NOMO-1 (cell line): ENCODE data around the gene RBBP6.
"Not testable (repeated sequence)": the region's sequence is repeated elsewhere in the genome, so short reads cannot be mapped to it uniquely, and the experiment has no call there.

Experiments used
- DNase-seq, 2 experiments: peaks; one replicate each; lab custom pipeline; 2025; ENCODE audit not compliant: unreplicated experiment in 2 of 2; lab: John Stamatoyannopoulos, UW

Gene RBBP6, protein sequence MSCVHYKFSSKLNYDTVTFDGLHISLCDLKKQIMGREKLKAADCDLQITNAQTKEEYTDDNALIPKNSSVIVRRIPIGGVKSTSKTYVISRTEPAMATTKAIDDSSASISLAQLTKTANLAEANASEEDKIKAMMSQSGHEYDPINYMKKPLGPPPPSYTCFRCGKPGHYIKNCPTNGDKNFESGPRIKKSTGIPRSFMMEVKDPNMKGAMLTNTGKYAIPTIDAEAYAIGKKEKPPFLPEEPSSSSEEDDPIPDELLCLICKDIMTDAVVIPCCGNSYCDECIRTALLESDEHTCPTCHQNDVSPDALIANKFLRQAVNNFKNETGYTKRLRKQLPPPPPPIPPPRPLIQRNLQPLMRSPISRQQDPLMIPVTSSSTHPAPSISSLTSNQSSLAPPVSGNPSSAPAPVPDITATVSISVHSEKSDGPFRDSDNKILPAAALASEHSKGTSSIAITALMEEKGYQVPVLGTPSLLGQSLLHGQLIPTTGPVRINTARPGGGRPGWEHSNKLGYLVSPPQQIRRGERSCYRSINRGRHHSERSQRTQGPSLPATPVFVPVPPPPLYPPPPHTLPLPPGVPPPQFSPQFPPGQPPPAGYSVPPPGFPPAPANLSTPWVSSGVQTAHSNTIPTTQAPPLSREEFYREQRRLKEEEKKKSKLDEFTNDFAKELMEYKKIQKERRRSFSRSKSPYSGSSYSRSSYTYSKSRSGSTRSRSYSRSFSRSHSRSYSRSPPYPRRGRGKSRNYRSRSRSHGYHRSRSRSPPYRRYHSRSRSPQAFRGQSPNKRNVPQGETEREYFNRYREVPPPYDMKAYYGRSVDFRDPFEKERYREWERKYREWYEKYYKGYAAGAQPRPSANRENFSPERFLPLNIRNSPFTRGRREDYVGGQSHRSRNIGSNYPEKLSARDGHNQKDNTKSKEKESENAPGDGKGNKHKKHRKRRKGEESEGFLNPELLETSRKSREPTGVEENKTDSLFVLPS (N-terminal part only)

DNA sequence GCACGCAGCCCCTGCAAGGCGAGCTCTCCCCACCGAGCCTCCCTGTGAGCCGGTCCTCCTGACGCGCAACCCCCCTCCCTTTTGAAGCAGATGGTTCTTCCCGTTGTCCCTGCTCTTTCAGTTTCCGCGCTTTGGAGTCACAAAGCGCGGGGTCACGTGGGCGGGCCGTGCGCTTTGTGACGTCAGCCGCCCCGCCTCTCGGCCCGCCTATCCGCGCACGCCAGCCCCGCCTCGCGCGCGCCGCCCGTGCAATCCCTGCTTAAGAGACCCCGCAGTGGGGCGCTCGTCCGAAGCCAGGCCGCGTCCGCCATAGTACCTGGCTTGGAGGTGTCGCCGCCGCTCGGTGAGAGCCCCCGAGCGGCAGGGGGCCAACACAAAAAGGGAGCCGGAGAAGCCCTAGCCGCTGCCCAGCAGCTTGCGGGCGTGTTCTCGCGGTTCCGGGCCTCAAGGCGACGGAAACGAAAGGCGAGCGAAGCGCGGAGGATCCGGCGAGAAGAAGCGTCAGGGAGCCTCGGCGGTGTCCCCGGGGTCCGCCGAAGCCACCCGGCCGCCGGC is at the start of gene RBBP6:
Gene RBBP6 (plus strand): TSS at position 272 of the 555 bp plus-strand sequence. CDS start 1,061 bp downstream, outside the sequence.
- peak; percentile 90 to 94 for DNase-seq

DNA sequence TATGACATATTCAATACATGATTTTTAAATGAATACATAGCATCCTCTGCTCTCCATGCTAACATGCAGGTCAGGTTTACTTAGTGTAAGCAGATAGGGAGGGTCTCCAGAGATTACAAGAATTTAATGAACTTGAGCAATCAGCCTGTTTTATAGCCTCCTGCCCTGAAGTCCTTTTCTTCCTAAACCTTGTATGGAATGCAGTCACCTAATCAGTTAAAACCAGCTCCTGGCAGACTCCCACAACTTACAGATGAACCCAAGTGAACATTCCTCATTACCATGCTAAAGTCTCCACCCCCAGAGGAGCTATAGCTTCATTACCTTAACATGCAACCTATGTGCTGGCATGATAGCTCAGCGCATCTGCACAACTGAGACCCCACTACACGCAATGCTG is 48.5 kb upstream of the RBBP6 start:
- DNase-seq, result no peak

DNA sequence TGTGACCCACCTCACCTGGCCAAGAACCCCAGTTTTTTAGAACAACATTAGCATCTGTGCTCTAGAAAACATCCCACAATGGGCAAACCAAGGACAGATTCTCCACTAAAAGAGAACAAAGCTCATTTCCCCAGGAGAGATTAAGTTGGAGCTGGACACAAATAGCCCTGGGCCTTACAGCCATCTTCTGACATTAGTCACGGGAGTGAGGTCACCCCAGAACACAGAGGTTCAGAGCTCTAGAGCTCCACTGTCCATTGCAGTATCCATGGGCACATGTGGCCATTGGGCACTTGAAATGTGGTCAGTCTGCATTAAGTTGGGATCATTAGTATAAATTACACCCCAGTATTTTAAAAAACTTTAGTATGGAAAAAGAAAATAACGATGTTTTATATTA is 47.6 kb upstream of the RBBP6 start:
- no peak for DNase-seq

DNA sequence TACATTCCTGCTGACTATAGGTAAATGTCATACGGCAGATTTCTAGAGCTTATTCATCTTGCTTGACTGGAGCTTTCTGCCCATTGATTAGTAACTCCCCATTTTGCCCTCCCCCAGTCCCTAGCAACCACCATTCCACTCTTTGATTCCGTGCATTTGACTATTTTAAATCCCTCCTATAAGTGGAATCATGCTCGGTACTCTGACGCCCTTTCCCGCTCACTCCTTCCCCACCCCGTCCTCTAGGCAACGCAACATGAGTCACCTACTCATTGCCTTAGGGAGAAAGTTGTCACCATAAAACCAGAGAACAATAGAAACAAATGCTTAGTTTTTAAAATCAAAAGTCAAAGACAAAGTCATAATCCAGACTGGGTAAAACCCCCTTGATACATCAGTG is 45.5 kb upstream of the RBBP6 start:
- no peak for DNase-seq

DNA sequence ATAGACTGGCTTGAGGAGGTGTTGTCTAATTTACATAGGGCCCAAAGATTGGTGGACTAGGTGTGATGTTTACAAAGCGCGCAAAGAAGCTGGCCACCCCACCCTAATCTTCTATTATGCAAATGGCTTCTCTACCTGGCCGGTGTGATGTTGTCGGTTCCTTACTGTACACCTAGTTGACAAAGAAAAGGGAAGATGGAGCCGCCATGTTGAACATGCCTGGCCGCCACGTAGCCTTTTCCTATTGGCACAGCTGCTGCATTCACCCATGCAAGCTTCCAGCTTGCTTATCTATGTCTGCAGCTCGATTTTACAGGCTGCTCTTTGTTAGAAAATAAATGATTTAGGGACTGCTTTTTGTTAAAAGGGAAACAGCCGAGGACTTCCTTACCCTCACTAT is 44.2 kb upstream of the RBBP6 start:
- not testable (repeated sequence) for DNase-seq

DNA sequence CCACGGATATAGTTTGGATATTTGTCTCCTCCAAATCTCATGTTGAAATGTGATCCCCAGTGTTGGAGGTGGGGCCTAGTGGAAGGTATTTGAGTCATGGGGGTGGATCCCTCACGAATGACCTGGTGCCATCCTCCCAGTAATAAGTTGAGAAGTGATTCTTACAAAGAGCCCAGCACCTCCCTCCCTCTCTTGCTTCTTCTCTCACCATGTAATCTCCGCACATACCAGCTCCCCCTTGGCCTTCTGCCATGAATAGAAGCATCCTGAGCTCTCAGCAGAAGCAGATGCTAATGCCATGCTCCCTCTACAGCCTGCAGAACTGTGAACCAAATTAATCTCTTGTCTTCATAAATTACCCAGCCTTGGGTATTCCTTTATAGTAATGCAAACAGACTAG is 41.9 kb upstream of the RBBP6 start:
- DNase-seq, result no peak

DNA sequence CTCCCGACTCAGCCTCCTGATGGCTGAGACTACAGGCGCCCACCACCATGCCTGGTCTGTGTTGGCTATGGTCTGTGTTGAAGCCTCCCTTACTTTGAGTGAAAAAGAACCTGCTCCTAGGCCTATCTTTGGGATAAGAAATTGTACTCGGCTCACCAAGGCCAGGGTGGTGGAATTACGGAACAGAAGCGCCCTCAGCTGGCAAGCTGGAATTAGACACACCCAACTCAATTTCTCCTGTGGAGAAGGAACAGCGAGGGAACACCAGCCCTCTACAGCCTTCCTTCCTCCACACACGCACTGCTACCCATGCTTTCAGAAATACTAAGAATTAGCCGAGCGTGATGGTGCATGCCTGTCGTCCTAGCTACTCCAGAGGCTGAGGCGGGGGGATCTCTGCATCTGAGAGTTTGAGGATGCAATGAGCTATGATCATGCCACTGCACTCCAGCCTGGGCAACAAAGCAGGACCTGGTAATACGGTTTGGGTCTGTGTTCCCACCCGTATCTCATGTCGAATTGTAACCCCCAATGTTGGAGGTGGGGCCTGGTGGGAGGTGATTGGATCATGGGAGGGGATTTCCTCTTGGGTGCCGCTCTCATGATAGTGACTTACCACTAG is 40.1 kb upstream of the RBBP6 start:
- DNase-seq, result peak; percentile 6 to 22

DNA sequence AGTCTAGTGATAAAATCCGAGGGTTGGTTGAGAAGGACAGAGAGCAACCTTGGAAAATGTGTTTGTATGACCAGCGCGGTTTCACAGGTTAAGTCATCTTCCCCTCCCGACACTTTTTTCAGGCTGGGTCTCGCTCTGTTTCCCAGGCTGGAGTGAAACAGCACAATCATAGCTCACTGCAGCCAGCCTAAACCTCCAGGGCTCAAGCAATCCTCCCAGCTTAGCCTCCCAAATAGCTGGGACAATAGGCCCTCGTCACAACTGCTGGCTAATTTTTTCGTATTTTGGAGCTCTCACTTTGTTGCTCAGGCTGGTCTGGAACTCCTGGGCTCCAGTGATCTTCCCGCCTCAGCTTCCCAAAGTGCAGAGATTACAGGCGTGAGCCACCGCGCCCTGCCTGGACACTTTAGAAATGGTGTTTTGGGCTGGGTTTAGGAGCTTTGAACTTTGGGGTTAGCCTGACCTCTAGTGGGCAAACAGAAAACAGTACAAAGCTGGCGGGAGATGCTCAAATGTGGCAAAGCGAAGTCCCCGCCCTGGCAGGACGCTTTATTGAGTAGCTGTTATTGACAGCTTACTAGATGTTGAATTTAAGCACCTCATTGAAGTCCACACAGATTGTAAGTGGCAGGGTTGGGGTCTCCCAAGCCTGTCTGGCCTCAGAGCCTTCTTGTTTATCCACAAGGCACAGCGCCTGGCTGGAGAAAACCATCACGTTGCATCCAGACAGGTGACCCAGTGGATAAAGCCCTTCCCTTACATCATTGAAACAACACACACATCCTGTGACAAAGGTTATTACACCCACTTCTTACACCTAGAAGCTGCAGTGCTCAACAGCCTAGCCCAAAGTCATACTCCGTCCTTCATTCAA is 34.7 kb upstream of the RBBP6 start:
- peak; percentile 43 to 52 for DNase-seq

DNA sequence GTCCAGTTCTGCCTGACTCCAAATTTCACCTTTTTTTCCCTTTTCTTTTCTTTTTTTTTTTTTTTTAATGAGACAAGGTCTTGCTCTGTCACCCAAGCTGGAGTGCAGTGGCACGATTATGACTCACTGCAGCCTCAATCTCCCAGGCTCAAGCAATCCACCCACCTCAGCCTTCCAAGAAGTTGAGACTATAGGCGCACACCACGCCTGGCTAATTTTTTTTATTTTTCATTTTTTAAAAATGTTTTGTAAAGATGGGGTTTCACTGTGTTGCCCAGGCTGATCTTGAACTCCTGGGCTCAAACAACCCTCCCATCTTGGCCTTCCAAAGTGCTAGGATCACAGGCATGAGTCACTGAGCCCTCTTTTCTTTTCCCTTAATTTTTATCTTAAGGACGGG is 33.4 kb upstream of the RBBP6 start:
- DNase-seq, result no peak

DNA sequence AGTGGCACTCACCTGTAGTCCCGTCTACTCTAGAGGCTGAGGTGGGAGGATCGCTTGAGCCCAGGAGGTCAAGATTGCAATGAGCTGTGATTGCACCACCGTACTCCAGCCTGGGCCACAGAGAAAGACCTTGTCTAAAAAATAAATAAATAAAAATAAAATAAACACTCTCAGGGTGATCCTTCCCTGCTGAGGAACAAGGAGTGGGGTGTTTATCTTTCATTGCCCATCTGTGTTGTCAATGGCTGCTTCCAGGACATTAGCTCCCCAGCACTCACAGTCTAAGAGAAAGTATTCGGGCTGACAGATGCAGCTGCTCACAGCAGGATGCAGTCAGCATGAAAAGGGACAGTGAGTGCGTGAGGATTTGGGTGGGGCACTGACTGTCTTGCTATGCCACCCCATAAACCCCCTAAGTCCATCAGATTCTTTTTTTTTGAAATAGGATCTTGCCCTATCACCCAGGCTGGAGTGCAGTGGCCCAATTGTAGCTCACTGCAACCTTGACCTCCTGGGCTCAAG is 31.3 kb upstream of the RBBP6 start:
- no peak for DNase-seq

DNA sequence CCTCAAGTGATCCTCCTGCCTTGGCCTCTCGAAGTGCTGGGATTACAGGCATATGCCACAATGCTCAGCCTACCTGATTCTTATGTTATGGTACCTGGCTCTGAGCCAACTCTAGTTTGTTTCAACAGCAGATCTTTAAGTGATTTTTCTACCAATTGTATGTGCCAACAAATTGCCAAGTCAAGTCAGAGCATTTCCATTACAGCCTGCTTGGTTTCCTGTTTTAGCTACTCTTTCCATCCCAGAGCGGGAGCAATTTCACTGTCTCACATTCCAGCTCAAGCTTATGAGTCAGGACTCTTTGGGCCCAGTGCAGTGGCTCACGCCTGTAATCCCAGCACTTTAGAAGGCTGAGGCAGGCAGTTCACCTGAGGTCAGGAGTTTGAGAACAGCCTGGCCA is 30.8 kb upstream of the RBBP6 start:
- no peak for DNase-seq

DNA sequence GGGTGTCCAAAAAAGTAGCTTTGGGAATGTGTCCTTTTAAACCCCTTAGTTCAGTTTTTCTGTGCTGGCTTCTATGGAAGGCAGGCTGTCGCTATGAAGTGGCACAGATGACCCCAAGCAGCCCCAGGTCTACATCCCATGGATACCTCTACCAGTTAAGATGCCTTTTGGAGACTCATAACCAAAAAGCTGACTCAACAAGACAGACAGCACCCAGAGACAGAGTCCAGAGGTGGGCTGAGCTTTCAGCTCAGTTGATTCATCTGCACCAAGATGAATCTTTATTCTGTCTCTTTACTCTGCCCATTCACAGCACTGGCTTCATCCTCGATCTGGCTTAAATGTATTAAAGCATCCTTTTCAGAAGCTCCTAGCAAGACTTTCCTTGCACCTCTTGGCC is 29.8 kb upstream of the RBBP6 start:
- DNase-seq, result no peak

DNA sequence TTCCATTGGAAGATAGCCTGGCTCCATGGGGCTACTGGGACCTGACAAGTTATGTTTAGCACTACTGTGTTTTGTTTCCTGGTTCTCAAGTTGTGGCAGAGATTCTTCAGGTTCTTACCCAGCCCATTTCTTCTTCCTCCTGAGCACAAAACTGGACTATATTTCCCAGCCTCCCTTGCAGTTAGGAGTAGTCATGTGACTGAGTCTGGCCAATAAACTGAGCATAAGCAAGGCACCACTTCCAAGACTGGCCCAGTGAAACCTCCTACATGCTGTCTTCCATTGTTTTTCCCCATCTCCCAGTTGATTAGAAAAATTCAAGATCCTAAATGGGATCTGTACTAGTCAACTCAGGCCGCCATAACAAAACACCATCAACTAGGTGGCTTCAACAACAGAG is 28.2 kb upstream of the RBBP6 start:
- DNase-seq, result no peak

DNA sequence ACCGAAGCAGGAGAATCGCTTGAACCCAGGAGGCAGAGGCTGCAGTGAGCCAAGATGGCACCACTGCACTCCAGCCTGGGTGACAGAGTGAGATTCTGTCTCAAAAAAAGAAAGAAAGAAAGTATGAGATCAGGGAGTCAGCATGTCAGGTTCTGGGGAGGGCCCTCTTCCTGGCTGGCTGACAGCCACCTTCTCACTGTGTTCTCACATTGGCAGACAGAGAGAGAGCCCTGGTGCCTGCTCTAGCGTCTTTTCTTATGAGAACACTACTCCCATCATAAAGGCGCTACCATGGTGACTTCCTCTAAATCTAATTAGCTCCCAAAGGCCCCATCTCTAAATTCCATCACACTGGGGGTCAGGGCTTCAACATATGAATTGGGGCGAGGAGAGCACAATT is 27.6 kb upstream of the RBBP6 start:
- no peak for DNase-seq

DNA sequence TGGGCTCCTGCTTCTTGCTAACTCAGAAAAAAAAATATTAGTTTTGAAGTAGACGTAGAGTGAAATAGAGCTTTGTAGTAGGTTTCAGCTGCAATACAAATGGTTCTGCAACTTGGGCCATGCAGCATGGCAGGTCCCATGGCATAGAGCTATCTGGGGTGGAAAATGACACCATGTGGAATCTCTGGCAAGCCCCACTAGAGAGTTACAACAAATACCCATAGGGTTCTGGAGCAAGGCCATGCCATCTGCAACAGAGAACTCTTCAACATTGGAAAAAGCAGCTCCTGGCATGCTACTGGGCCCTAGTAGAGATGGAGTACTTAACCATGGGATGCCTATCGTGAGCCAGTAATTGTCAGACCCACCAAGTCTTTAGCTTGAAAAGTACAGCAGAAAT is 25.3 kb upstream of the RBBP6 start:
- no peak for DNase-seq

DNA sequence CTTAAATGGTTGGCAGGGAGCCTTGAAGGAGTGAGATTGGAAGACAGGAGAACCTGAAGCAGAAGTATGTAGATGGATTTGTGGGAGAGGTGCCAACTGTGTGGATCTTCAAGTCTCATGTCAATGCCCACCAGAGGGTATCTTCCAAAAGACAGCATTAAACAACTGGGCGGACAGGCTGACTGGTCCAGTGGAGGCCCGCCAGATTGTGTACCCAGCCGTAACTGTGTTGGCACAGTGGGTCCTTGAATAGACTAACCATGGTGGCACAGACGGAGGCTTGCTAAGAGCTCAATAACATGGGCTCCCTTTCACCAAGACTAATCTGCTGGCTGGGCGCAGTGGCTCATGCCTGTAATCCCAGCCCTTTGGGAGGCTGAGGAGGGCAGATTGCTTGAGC is 24.2 kb upstream of the RBBP6 start:
- no peak for DNase-seq

DNA sequence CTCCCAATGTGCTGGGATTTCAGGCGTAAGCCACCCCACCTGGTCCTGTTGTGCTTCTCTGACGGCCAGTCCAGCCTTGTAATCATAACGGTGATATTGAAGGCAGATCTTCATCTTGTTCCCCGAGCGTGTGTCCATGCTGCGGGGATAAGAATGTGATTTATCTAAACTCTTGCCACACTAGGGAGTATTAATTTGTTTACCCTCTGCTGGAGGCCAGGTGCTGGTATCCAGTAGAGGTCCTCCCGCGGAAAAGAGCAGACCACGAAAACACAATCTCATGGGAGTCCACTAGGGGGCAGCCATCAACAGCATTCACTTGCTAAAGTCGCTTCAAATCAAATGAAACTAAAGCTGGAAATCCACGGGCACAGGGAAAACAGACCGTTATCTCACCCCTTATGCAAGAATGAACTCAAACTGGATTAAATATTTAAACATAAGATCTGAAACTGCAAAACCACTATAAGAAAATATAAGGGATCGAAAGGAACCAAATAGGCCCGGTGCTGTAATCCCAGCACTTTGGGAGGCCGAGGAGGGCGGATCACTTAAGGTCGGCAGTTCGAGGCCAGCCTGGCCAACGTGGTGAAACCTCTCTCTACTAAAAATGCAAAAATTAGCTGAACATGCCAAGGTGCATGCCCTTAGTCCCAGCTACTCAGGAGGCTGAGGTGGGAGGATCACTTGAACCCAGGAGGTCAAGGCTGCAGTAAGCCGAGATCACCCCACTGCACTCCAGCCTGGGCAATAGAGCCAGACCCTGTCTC is 22.3 kb upstream of the RBBP6 start:
- peak; percentile 34 to 63 for DNase-seq

DNA sequence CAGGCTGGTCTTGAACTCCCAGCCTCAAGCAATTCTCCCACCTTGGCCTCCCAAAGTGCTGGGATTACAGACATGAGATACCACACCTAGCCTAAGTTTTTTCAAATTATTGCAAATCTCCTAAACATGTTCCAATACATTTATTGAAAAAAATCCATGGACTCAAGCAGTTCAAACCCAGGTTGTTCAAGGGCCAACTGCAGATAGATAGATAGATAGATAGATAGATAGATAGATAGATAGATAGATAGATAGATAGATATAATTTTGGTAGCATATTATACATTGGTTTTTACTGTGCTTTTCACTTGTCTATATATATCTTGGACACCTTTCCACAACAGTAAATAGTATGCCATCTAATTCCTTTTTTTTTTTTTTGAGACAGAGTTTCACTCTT is 20.9 kb upstream of the RBBP6 start:
- no peak for DNase-seq

DNA sequence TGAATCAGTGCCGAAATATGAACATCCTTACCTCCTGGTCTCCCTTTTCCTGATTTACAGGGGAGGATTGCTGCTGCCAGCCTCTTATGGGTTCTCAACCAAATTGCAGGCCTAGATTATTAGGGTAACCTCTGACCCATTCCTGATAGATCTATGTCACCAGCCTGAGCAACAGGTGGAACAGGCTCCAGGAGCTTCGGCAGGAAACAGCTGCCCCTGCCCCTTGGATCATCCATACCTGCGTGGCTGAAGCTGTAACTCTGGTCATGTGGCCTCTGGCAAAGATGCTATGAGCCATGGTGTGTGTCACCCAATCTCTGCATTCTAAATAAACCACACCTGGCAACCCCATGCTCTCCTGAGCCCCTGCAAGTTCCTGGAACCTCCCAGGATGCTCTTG is 18.4 kb upstream of the RBBP6 start:
- DNase-seq, result no peak
